Loucy (cell line): ENCODE results near the gene DUSP16.
A peak's percentile ranks its signal among the peaks of the same experiment; 100 is the strongest.

Experiments
- H2AFZ ChIP-seq: fragments of 200-600 bp; sonication (generic); 2 replicates; pipeline ENCODE4 v1.6.0; 2016; ENCODE audit warnings: antibody characterized with exemption, mild to moderate bottlenecking, low read length, moderate library complexity
- H3F3A ChIP-seq: fragments of 200-600 bp; 2 replicates; pipeline ENCODE4 v1.6.0; 2016; ENCODE audit warnings: antibody characterized with exemption, low read depth, mild to moderate bottlenecking
- H3K27me3 ChIP-seq: fragments of 200-600 bp; sonication (generic); 2 replicates; pipeline ENCODE4 v1.6.1; 2014; ENCODE audit warnings: low read length, mild to moderate bottlenecking; ENCODE audit not compliant: insufficient read depth, poor library complexity, severe bottlenecking
- H3K36me3 ChIP-seq: fragments of 200-600 bp; sonication (generic); 2 replicates; pipeline ENCODE4 v1.6.1; 2016; ENCODE audit warnings: low read length; ENCODE audit not compliant: insufficient read depth
- H3K4me1 ChIP-seq: fragments of 200-600 bp; sonication (generic); 2 replicates; pipeline ENCODE4 v1.5.1; 2014; ENCODE audit warnings: low read length, mild to moderate bottlenecking; ENCODE audit not compliant: insufficient read depth, poor library complexity, severe bottlenecking
- H3K4me2 ChIP-seq: fragments of 200-600 bp; sonication (generic); 2 replicates; pipeline ENCODE4 v1.6.0; 2014; ENCODE audit warnings: antibody characterized with exemption, low read length, low read depth, mild to moderate bottlenecking; ENCODE audit not compliant: poor library complexity, severe bottlenecking
- H3K4me3 ChIP-seq: fragments of 200-600 bp; sonication (generic); 2 replicates; pipeline ENCODE4 v1.5.1; 2014; ENCODE audit warnings: low read length, mild to moderate bottlenecking, mixed read lengths; ENCODE audit not compliant: poor library complexity, severe bottlenecking
- H3K79me2 ChIP-seq: fragments of 200-600 bp; sonication (generic); 2 replicates; pipeline ENCODE4 v1.6.1; 2014; ENCODE audit warnings: low read length; ENCODE audit not compliant: insufficient read depth
- H3K9ac ChIP-seq: fragments of 200-600 bp; sonication (generic); 2 replicates; pipeline ENCODE4 v1.6.0; 2014; ENCODE audit warnings: mild to moderate bottlenecking, low read depth, low read length, moderate library complexity; ENCODE audit not compliant: poor library complexity, severe bottlenecking
- H3K9me2 ChIP-seq: fragments of 200-600 bp; sonication (generic); replicated peaks from 2 replicates; pipeline ENCODE4 v1.6.1; 2016; ENCODE audit warnings: low read depth, low read length, mixed read lengths
- H3K9me3 ChIP-seq: fragments of 200-600 bp; sonication (generic); 2 replicates; pipeline ENCODE4 v1.6.1; 2014; ENCODE audit warnings: mild to moderate bottlenecking, antibody characterized with exemption, low read length, low read depth; ENCODE audit not compliant: insufficient read depth
- H4K20me1 ChIP-seq: fragments of 200-600 bp; sonication (generic); 2 replicates; pipeline ENCODE4 v1.6.0; 2014; ENCODE audit warnings: antibody characterized with exemption, low read length, mild to moderate bottlenecking; ENCODE audit not compliant: insufficient read depth, poor library complexity, severe bottlenecking
- EZH2phosphoT487 ChIP-seq: fragments of 200-600 bp; IDR thresholded peaks from 2 replicates; pipeline ENCODE4 v1.6.1; 2018; ENCODE audit warnings: antibody characterized with exemption, mild to moderate bottlenecking, moderate library complexity, borderline replicate concordance
- TF ChIP-seq, protein P1 (sequence below): fragments of 200-600 bp; sonication (generic); conservative IDR thresholded peaks from 2 replicates; pipeline ENCODE4 v1.5.1; 2014; ENCODE audit warnings: mild to moderate bottlenecking, antibody characterized with exemption, low read length

DUSP16 gene

DNA sequence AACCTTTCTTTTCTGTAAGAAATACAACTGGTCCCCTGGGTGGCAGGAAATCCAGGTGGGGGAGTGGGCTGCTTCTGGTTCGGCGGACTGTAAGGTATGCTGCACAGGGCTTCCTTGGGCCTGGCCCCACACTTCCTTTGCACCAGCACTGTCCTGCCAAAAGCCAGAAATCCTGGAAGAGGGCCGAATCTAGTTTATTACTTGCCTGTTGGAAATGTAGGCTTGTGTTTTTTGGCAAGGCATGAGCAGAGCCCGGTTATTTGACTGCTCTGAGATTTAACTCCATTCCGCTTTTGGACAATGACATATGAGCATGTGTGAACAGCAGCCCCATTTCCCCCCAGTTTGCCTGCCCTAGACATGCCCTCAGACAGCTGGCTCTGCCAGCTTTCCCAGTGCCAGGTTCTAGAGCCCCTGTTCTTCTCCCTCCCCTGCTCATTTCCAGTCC lies 119.2 kb downstream of the DUSP16 start:
- H3K4me3 ChIP-seq: no peak overlapping the region
- H3K27me3 ChIP-seq: no peaks in the 10 kb centered on the region
- H3K36me3 ChIP-seq: no peaks in the 10 kb centered on the region
- H3K9me2 ChIP-seq: no peaks in the 10 kb centered on the region
- TF ChIP-seq, protein P1, sequence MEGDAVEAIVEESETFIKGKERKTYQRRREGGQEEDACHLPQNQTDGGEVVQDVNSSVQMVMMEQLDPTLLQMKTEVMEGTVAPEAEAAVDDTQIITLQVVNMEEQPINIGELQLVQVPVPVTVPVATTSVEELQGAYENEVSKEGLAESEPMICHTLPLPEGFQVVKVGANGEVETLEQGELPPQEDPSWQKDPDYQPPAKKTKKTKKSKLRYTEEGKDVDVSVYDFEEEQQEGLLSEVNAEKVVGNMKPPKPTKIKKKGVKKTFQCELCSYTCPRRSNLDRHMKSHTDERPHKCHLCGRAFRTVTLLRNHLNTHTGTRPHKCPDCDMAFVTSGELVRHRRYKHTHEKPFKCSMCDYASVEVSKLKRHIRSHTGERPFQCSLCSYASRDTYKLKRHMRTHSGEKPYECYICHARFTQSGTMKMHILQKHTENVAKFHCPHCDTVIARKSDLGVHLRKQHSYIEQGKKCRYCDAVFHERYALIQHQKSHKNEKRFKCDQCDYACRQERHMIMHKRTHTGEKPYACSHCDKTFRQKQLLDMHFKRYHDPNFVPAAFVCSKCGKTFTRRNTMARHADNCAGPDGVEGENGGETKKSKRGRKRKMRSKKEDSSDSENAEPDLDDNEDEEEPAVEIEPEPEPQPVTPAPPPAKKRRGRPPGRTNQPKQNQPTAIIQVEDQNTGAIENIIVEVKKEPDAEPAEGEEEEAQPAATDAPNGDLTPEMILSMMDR: no peak
- no peak for TF ChIP-seq EZH2phosphoT487
- H3F3A ChIP-seq: no peaks in the 10 kb centered on the region
- H2AFZ ChIP-seq: no peak overlapping the region
- no peak overlapping the region for H3K9ac ChIP-seq
- H4K20me1 ChIP-seq: no peaks in the 10 kb centered on the region
- no peaks in the 10 kb centered on the region for H3K79me2 ChIP-seq
- H3K9me3 ChIP-seq: no peaks in the 10 kb centered on the region
- peaks cover 36% of the 10 kb centered on the region for H3K4me1 ChIP-seq
- H3K4me2 ChIP-seq: no peak overlapping the region

DNA sequence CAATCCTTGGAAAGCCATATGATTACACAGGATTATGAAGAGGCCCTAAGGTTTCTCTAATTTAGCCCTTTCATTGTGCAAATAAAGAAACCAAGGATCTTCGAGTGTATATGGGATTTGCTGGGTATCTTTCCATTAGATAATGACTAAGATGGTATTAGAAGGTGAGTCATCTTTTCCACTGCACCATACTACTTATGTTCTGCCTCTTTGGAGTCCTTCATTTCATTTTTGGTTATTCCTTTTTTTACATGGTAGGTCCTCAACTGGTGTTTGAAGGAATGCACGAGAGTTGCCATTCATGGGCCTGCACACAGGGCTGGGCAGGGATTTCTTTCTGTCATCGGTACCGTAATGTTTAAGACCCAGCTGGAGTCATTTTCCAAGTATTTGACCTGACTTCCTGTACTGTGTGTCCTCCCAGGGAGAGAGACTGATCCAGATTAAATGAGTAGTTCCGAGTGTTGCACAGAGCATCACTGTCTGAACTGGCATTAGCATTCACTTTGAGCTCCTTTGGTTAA lies 120.1 kb downstream of the DUSP16 start:
- Histone ChIP-seq H3K4me3 (no peak overlapping the region), H3K4me2 (peak overlapping the region; percentile 52), H4K20me1 (no peaks in the 10 kb centered on the region), H3F3A (no peaks in the 10 kb centered on the region), H3K9me3 (no peaks in the 10 kb centered on the region), H3K4me1 (peaks cover 36% of the 10 kb centered on the region), H3K9me2 (no peaks in the 10 kb centered on the region), H3K9ac (no peak overlapping the region), H3K36me3 (no peaks in the 10 kb centered on the region), H3K79me2 (no peaks in the 10 kb centered on the region), H2AFZ (no peak overlapping the region), H3K27me3 (no peaks in the 10 kb centered on the region)
- no peak for TF ChIP-seq EZH2phosphoT487
- TF ChIP-seq, protein P1: no peak

DNA sequence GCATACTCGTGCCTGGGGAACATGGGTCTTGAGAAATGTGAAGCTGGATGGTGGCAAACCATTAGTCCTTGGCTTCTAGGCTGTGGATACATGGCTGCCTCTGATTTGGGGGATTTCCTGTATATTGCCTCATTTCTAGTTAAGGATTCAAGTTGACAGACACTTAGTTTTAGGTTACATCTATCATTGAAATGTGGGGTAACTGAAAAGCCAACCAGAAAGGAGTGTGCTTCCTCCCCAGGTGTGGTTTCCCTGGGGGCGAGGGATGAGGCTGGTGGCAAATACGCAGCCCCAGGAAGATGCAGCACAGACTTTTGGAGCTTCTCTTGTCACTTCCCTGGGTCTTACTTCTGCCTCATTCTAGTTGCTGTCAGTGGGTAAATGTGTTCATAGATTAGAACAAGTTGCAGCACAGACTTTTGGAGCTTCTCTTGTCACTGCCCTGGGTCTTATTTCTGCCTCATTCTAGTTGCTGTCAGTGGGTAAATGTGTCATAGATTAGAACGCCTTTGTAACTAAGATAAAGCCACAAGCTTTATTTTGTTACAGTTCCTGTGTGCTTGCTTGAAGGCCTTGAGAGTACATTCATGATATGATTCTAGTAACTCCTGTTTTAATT lies 120.7 kb downstream of the DUSP16 start:
- Histone ChIP-seq H3K27me3 (no peaks in the 10 kb centered on the region), H3K9me2 (no peaks in the 10 kb centered on the region), H3K4me2 (peak overlapping the region; percentile 52), H3F3A (no peaks in the 10 kb centered on the region), H3K36me3 (no peaks in the 10 kb centered on the region), H4K20me1 (no peaks in the 10 kb centered on the region), H3K9ac (peak overlapping the region; percentile 20), H3K4me1 (peaks cover 32% of the 10 kb centered on the region), H3K9me3 (no peaks in the 10 kb centered on the region), H2AFZ (no peak overlapping the region), H3K79me2 (no peaks in the 10 kb centered on the region), H3K4me3 (peak overlapping the region; percentile 11)
- no peak for TF ChIP-seq EZH2phosphoT487
- TF ChIP-seq, protein P1: no peak
